PFSK-1 (cell line): ENCODE results near the gene FAM241A.

Experiments
- FOXP2 ChIP-seq: optimal IDR thresholded peaks from 2 replicates; pipeline ENCODE3; 2011; ENCODE audit warnings: borderline replicate concordance, control low read depth, inconsistent platforms; ENCODE audit not compliant: insufficient read depth; ENCODE audit errors: extremely low read length, extremely low read depth
- POLR2AphosphoS5 ChIP-seq: IDR thresholded peaks from 2 replicates; pipeline ENCODE4 v1.6.1; 2012; ENCODE audit warnings: low read depth, mild to moderate bottlenecking, control low read depth, low read length, moderate library complexity
- REST ChIP-seq, 2 experiments: IDR thresholded peaks; 2 replicates each; pipeline versions ENCODE4 v1.6.1 to v1.8.0; 2011 to 2012; ENCODE audit warnings: low read depth in 2 of 2, low read length in 2 of 2, control low read depth in 1 of 2, inconsistent platforms in 1 of 2, mild to moderate bottlenecking in 1 of 2, moderate library complexity in 1 of 2; ENCODE audit not compliant: insufficient read depth in 1 of 2
- SIN3A ChIP-seq: IDR thresholded peaks from 2 replicates; pipeline ENCODE4 v1.6.1; 2012; ENCODE audit warnings: mild to moderate bottlenecking, low read length, moderate library complexity, borderline replicate concordance; ENCODE audit not compliant: insufficient read depth
- TAF1 ChIP-seq: IDR thresholded peaks from 2 replicates; pipeline ENCODE4 v1.6.1; 2012; ENCODE audit warnings: low read length, control low read depth, borderline replicate concordance; ENCODE audit not compliant: insufficient read depth

FAM241A gene

DNA sequence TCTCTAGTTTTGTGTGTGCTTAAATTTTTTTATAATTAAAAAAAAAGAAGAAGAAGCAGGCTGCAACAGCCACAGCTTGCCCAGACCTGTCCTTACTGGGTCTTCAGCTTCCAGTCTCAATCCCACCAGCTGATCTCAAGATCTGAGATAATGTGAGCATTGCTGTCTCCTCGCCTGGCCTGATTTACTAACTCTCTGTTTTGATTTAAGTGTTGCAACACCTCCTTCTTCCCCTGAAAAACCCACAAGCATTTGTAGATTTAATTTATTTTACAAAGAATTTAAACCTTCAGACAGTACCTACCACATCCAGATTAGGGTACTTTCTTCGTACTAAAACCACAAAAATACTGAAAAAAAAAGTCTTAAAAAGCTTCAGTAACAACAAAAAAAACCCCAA, 38.0 kb downstream of the FAM241A start:
- TF ChIP-seq FOXP2 (no peak), SIN3A (no peak), TAF1 (no peak), REST (IDR thresholded peaks at IDR 0.05; ENCODE audit: insufficient read depth in 1 of 2, low read depth in 2 of 2, low read length in 2 of 2) (no peak), POLR2AphosphoS5 (no peak)

GRCh38 chr4:112184438-112184837, 39.2 kb downstream of the FAM241A start:
- TF ChIP-seq SIN3A (no peak), FOXP2 (no peak)

- TF ChIP-seq REST (IDR thresholded peaks at IDR 0.05; ENCODE audit: insufficient read depth in 1 of 2, low read depth in 2 of 2, low read length in 2 of 2) (no peak), TAF1 (no peak), SIN3A (no peak), FOXP2 (no peak), POLR2AphosphoS5 (no peak)
These were observed 40.1 kb downstream of the FAM241A start for GRCh38 chr4:112185334-112185733.

- TF ChIP-seq SIN3A, result no peak
- no peak for TF ChIP-seq TAF1
- no peak for TF ChIP-seq POLR2AphosphoS5
- TF ChIP-seq FOXP2, result no peak
These were observed 40.8 kb downstream of the FAM241A start for GRCh38 chr4:112185740-112186670.

DNA sequence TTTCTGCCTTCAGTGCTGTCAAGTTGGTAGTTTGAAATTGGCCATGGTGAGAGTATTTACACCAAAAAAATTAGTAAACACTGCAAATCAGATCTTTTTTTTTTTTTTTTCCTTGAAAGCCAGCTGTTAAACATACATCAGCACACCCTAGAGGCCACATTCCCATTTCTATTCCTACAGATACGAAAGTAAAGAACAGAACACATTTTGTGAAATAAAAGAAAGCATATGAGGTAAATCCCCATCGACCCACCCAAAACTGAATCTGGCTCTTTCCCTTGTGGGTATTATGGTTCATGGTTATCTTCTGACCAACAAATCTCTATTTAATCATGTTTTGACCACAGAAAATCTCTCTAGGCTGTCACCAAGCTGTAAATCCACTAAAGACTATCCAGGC, 44.5 kb downstream of the FAM241A start:
- TF ChIP-seq REST (IDR thresholded peaks at IDR 0.05; ENCODE audit: insufficient read depth in 1 of 2, low read depth in 2 of 2, low read length in 2 of 2), result no peak
- TF ChIP-seq TAF1, result no peak
- TF ChIP-seq FOXP2, result no peak
- TF ChIP-seq POLR2AphosphoS5, result no peak
- no peak for TF ChIP-seq SIN3A

DNA sequence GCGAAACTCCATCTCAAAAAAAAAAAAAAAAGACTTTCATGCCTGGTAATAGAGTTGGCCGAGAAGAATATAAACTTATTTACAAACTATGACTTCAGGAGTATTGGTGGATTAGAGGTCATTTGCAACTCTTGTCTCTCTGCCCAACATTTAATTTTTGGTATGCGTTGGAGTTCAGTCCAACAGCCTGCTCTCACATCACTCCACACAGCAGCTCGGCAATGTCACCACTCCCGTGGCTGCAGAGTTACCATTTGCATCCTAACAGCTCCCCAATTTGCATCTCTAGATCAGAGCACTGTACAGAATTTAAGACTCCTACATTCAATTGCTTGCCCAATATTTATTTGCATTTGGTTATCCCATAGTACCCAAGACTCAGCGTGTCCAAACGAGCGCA, 45.4 kb downstream of the FAM241A start:
- TF ChIP-seq POLR2AphosphoS5 (no peak), FOXP2 (no peak), SIN3A (no peak), REST (IDR thresholded peaks at IDR 0.05; ENCODE audit: insufficient read depth in 1 of 2, low read depth in 2 of 2, low read length in 2 of 2) (no peak), TAF1 (no peak)
